HS-5 (cell line): ENCODE measurements around the gene TRPM3.
A peak's percentile ranks its signal among the peaks of the same experiment; 100 is the strongest.

Experiments used
- DNase-seq: peaks from one replicate; pipeline ENCODE4 v3.0.0-alpha.2; 2012; ENCODE audit warnings: low read depth

Gene TRPM3

GRCh38 chr9:70817311-70817710, 304.1 kb downstream of the TRPM3 start:
- no peak for DNase-seq

- no peak for DNase-seq
These were observed 304.5 kb downstream of the TRPM3 start for GRCh38 chr9:70816891-70817290.

- no peak for DNase-seq
These were observed 305.1 kb downstream of the TRPM3 start for GRCh38 chr9:70816316-70816715.

- DNase-seq: no peak
These were observed 306.8 kb downstream of the TRPM3 start for GRCh38 chr9:70814597-70814996.

- no peak for DNase-seq
These were observed 308.3 kb downstream of the TRPM3 start for GRCh38 chr9:70813141-70813540.

- DNase-seq: no peak
These were observed 309.8 kb downstream of the TRPM3 start for GRCh38 chr9:70811638-70812037.

- DNase-seq: no peak
These were observed 314.5 kb downstream of the TRPM3 start for GRCh38 chr9:70806875-70807274.

- no peak for DNase-seq
These were observed 315.5 kb downstream of the TRPM3 start for GRCh38 chr9:70805949-70806348.

GRCh38 chr9:70802758-70803436, 318.5 kb downstream of the TRPM3 start:
- DNase-seq: no peak

- peak; percentile 13 for DNase-seq
These were observed 319.2 kb downstream of the TRPM3 start for GRCh38 chr9:70802206-70802605.

GRCh38 chr9:70801181-70801829, 320.1 kb downstream of the TRPM3 start:
- no peak for DNase-seq

GRCh38 chr9:70798018-70798417, 323.4 kb downstream of the TRPM3 start:
- no peak for DNase-seq

GRCh38 chr9:70795841-70796240, 325.6 kb downstream of the TRPM3 start:
- no peak for DNase-seq

GRCh38 chr9:70792796-70793195, 328.6 kb downstream of the TRPM3 start:
- DNase-seq: no peak

- DNase-seq: no peak
These were observed 329.5 kb downstream of the TRPM3 start for GRCh38 chr9:70791936-70792335.

- no peak for DNase-seq
These were observed 332.3 kb downstream of the TRPM3 start for GRCh38 chr9:70789086-70789485.

- no peak for DNase-seq
These were observed 337.0 kb downstream of the TRPM3 start for GRCh38 chr9:70784456-70784855.

GRCh38 chr9:70778568-70778967, 342.9 kb downstream of the TRPM3 start:
- DNase-seq: no peak

- no peak for DNase-seq
These were observed 347.8 kb downstream of the TRPM3 start for GRCh38 chr9:70773579-70773978.

GRCh38 chr9:70772601-70773000, 348.8 kb downstream of the TRPM3 start:
- no peak for DNase-seq

GRCh38 chr9:70765946-70766345, 355.5 kb downstream of the TRPM3 start:
- DNase-seq: no peak

GRCh38 chr9:70761139-70761670, 360.2 kb downstream of the TRPM3 start:
- no peak for DNase-seq

- DNase-seq: no peak
These were observed 361.2 kb downstream of the TRPM3 start for GRCh38 chr9:70760228-70760627.

GRCh38 chr9:70753311-70753710, 368.1 kb downstream of the TRPM3 start:
- DNase-seq: no peak
